GM12878 (cell line): Measurements from ENCODE around the gene CYP8B1. TPM values are rescaled to one million over a fixed set of nuclear protein-coding genes. Genes with fewer than 3 reads are reported as not detected.

Source experiments
- ATAC-seq: fragments of 200-7000 bp; cut with Tn5 transposase; 3 replicates; pipeline ENCODE4 v1.9.1; 2020; ENCODE audit warnings: mild to moderate bottlenecking, moderate library complexity
- BruUV-seq: library from RNA; stranded (reverse); fragments of 400-500 nt; replicated peaks from 2 replicates; lab custom pipeline; 2021; lab: Mats Ljungman, UMichigan
- CTCF ChIA-PET: fragments of 300-600 bp; sonication (Branson Sonifier 250); formaldehyde crosslinking; extraction: SDS; loops from one replicate; lab custom pipeline; 2021; ENCODE audit warnings: inconsistent platforms; lab: Yijun Ruan, JAX
- POLR2A ChIA-PET: fragments of 350-600 bp; formaldehyde crosslinking; extraction: SDS; loops from one replicate; lab custom pipeline; 2021; ENCODE audit warnings: inconsistent platforms; lab: Charles Lee
- RAD21 ChIA-PET: fragments of 300-600 bp; sonication (Branson Sonifier 250); formaldehyde crosslinking; loops from one replicate; lab custom pipeline; 2023; ENCODE audit warnings: antibody characterized with exemption; ENCODE audit not compliant: unreplicated experiment; lab: Charles Lee
- SMC1A ChIA-PET: fragments of 300-600 bp; sonication (Branson Sonifier 250); formaldehyde crosslinking; loops from one replicate; lab custom pipeline; 2023; ENCODE audit not compliant: unreplicated experiment, uncharacterized antibody; lab: Charles Lee
- DNase-seq: peaks from one replicate; pipeline ENCODE4 v3.0.0-alpha.2; 2011; ENCODE audit warnings: low read depth, low spot score
- FAIRE-seq: peaks from 3 replicates; lab custom pipeline; 2011; peaks lifted over from hg19 to GRCh38; lab: Jason Lieb, UNC
- H2AFZ ChIP-seq: 2 replicates; pipeline ENCODE4 v1.6.0; 2011; ENCODE audit warnings: low read depth, low read length, control low read depth; ENCODE audit not compliant: control insufficient read depth
- H3K27ac ChIP-seq: 2 replicates; pipeline ENCODE4 v1.5.1; 2011; ENCODE audit warnings: control low read depth; ENCODE audit not compliant: control insufficient read depth, insufficient read depth
- H3K27me3 ChIP-seq, 2 experiments: replicated peaks in 1 of 2; 2 replicates each; pipeline versions ENCODE4 v1.6.0 to v1.6.1; 2011; ENCODE audit warnings: low read length in 1 of 2; ENCODE audit not compliant: control insufficient read depth in 2 of 2, insufficient read depth in 2 of 2
- H3K36me3 ChIP-seq, 2 experiments: 2 replicates each; pipeline ENCODE4 v1.5.1; 2011; ENCODE audit warnings: low read length in 1 of 2; ENCODE audit not compliant: control insufficient read depth in 2 of 2, insufficient read depth in 2 of 2
- H3K4me1 ChIP-seq: 2 replicates; pipeline ENCODE4 v1.6.1; 2011; ENCODE audit warnings: mild to moderate bottlenecking, low read length, moderate library complexity, mixed read lengths; ENCODE audit not compliant: control insufficient read depth, insufficient read depth
- H3K4me2 ChIP-seq: 2 replicates; pipeline ENCODE4 v1.6.0; 2011; ENCODE audit warnings: control low read depth; ENCODE audit not compliant: control insufficient read depth, insufficient read depth
- H3K4me3 ChIP-seq: fragments of 200-600 bp; sonication (generic); 2 replicates; pipeline ENCODE4 v1.5.1; 2016
- H3K79me2 ChIP-seq: 2 replicates; pipeline ENCODE4 v1.6.0; 2011; ENCODE audit warnings: low read length; ENCODE audit not compliant: control insufficient read depth, insufficient read depth
- H3K9ac ChIP-seq: 2 replicates; pipeline ENCODE4 v1.8.0; 2011; ENCODE audit warnings: low read length, control low read depth, mixed read lengths; ENCODE audit not compliant: control insufficient read depth, insufficient read depth
- H3K9me3 ChIP-seq: replicated peaks from 3 replicates; pipeline ENCODE4 v1.5.1; 2011; ENCODE audit warnings: mild to moderate bottlenecking, low read length; ENCODE audit not compliant: control insufficient read depth, insufficient read depth
- H4K20me1 ChIP-seq: 2 replicates; pipeline ENCODE4 v1.6.0; 2011; ENCODE audit not compliant: control insufficient read depth, insufficient read depth
- BHLHE40 ChIP-seq, 2 experiments: fragments of 450-650 bp in 1 of 2; IDR thresholded peaks; 2 replicates each; pipeline ENCODE4 v1.6.1; 2011 to 2017; ENCODE audit warnings: low read depth in 2 of 2, borderline replicate concordance in 1 of 2, improper control_type of control experiment in 1 of 2, low read length in 1 of 2, mild to moderate bottlenecking in 1 of 2
- CBX5 ChIP-seq: sonication (generic); IDR thresholded peaks from 2 replicates; pipeline ENCODE4 v1.6.1; 2016; ENCODE audit warnings: low read depth, moderate library complexity, mild to moderate bottlenecking, inconsistent platforms
- E2F8 ChIP-seq: fragments of 450-650 bp; IDR thresholded peaks from 2 replicates; pipeline ENCODE4 v1.6.1; 2018; ENCODE audit warnings: mild to moderate bottlenecking, low read depth, moderate library complexity; ENCODE audit not compliant: partially characterized antibody
- HDAC6 ChIP-seq: fragments of 200-600 bp; sonication (generic); IDR thresholded peaks from one replicate; pipeline ENCODE4 v1.8.0; 2017; ENCODE audit warnings: antibody characterized with exemption; ENCODE audit not compliant: unreplicated experiment
- JUND ChIP-seq: IDR thresholded peaks from 2 replicates; pipeline ENCODE4 v1.6.1; 2012; ENCODE audit warnings: low read depth, mild to moderate bottlenecking, low read length, improper control_type of control experiment, moderate library complexity
- MEF2B ChIP-seq: fragments of 450-650 bp; IDR thresholded peaks from 2 replicates; pipeline ENCODE4 v1.6.1; 2018; ENCODE audit warnings: mild to moderate bottlenecking, moderate library complexity; ENCODE audit not compliant: partially characterized antibody, poor library complexity, severe bottlenecking
- MLLT1 ChIP-seq: fragments of 450-650 bp; IDR thresholded peaks from 2 replicates; pipeline ENCODE4 v1.6.1; 2016; ENCODE audit warnings: mild to moderate bottlenecking
- NBN ChIP-seq: fragments of 450-650 bp; IDR thresholded peaks from 2 replicates; pipeline ENCODE4 v1.6.1; 2016
- NFYB ChIP-seq: IDR thresholded peaks from 2 replicates; pipeline ENCODE4 v1.6.1; 2011; ENCODE audit warnings: low read depth, mild to moderate bottlenecking, low read length, improper control_type of control experiment, moderate library complexity; ENCODE audit not compliant: insufficient read depth
- POLR2AphosphoS2 ChIP-seq: IDR thresholded peaks from 2 replicates; pipeline ENCODE4 v1.6.1; 2011; ENCODE audit warnings: low read depth, mild to moderate bottlenecking, low read length, improper control_type of control experiment, moderate library complexity
- SIN3A ChIP-seq: IDR thresholded peaks from 2 replicates; pipeline ENCODE4 v1.6.1; 2012; ENCODE audit warnings: low read depth, low read length, improper control_type of control experiment
- SMAD5 ChIP-seq: IDR thresholded peaks from 2 replicates; pipeline ENCODE4 v1.6.1; 2016; ENCODE audit warnings: antibody characterized with exemption, low read depth
- SRF ChIP-seq, 2 experiments: IDR thresholded peaks; 2 replicates each; pipeline ENCODE4 v1.6.1; 2011; ENCODE audit warnings: low read depth in 2 of 2, low read length in 2 of 2, mild to moderate bottlenecking in 1 of 2, moderate library complexity in 1 of 2
- in situ Hi-C: fragments of 300-500 bp; cut with MboI; formaldehyde crosslinking; loops from 9 replicates; pipeline ENCODE4 v1.14.3; 2018; ENCODE audit warnings: mixed read lengths
- intact Hi-C: fragments of 100-400 bp; cut with micrococcal nuclease; formaldehyde crosslinking; loops from one replicate; pipeline ENCODE4 v1.14.2; 2022; ENCODE audit not compliant: unreplicated experiment
- polyA plus RNA-seq, 11 experiments: library from polyadenylated mRNA; depleted of rRNA in 4 of 11; unstranded in 6 of 11; stranded (reverse) in 5 of 11; fragments of >200 nt; fragmentation: Nextera tagmentation in 4 of 11; fragmentation: Illumina TruSeq in 1 of 11; extraction: Ambion mirVana in 4 of 11; extraction: Trizol in 1 of 11; gene quantifications; 1 replicate in 1 of 11; 2 replicates in 10 of 11; pipeline versions ENCODE4 v1.2.1 to v1.2.3, GENCODE V29; 2011 to 2016; ENCODE audit warnings: inconsistent platforms in 2 of 11, missing spikeins in 2 of 11, low read depth in 1 of 11
- total RNA-seq, 4 experiments: library from RNA; depleted of rRNA in 3 of 4; stranded (reverse); fragments of >200 nt in 3 of 4; fragmentation: Illumina TruSeq in 1 of 4; extraction: Trizol in 1 of 4; gene quantifications; 2 replicates each; pipeline versions ENCODE4 v1.2.1 to v1.2.3, GENCODE V29; 2013 to 2021
- TF ChIP-seq, protein P1 (sequence below): IDR thresholded peaks from 2 replicates; pipeline ENCODE4 v1.6.1; 2011; ENCODE audit warnings: low read depth, low read length, improper control_type of control experiment, borderline replicate concordance
- TF ChIP-seq, protein P2 (sequence below): IDR thresholded peaks from 2 replicates; pipeline ENCODE4 v1.6.1; 2011; ENCODE audit warnings: borderline replicate concordance, low read depth, mild to moderate bottlenecking, moderate library complexity, mixed read lengths, low read length; ENCODE audit not compliant: insufficient read depth; ENCODE audit errors: extremely low read length

CYP8B1 gene
- total and polyA plus RNA-seq, 10 of the 15 experiments (the other 5 are each of a cell fraction or from before 2014, with no cell fraction given): 0.08 TPM; not detected in 9

DNA sequence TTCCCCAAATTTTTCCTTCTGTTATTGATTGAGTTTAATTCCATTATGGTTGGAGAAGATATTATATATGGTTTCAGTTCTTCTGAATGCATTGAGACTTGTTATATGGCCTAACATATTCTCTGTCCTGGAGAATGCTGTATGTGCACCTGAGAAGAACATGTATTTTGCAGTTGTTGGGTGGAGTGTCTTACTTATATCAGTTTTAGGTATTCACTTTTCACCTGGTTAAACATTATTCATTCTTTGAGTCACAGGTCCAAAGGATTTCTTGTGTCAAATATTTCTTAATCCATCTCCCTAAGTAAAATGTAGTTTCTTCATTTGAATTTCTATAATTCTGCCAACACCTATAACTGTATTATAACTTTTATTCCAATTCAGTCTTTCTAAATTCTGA is 48.7 kb downstream of the CYP8B1 start:
- Histone ChIP-seq H3K9ac (no peak overlapping the region), H3K27me3 (no peaks in the 10 kb centered on the region), H4K20me1 (no peaks in the 10 kb centered on the region), H3K36me3 (no peaks in the 10 kb centered on the region), H2AFZ (no peak overlapping the region), H3K79me2 (no peaks in the 10 kb centered on the region), H3K27ac (no peak overlapping the region), H3K9me3 (no peaks in the 10 kb centered on the region), H3K4me2 (no peak overlapping the region), H3K4me3 (no peak overlapping the region), H3K4me1 (no peaks in the 10 kb centered on the region)
- TF ChIP-seq SMAD5 (no peak), SRF (IDR thresholded peaks at IDR 0.05; ENCODE audit: low read depth in 2 of 2, low read length in 2 of 2) (no peak), NFYB (no peak), BHLHE40 (IDR thresholded peaks at IDR 0.05; ENCODE audit: borderline replicate concordance in 1 of 2, low read depth in 2 of 2, low read length in 1 of 2) (no peak), POLR2AphosphoS2 (no peak), CBX5 (no peak), E2F8 (no peak), HDAC6 (no peak), SIN3A (no peak), MLLT1 (no peak), NBN (no peak), JUND (no peak), MEF2B (no peak)
- TF ChIP-seq, protein P1, sequence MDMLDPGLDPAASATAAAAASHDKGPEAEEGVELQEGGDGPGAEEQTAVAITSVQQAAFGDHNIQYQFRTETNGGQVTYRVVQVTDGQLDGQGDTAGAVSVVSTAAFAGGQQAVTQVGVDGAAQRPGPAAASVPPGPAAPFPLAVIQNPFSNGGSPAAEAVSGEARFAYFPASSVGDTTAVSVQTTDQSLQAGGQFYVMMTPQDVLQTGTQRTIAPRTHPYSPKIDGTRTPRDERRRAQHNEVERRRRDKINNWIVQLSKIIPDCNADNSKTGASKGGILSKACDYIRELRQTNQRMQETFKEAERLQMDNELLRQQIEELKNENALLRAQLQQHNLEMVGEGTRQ: no peak
- TF ChIP-seq, protein P2, sequence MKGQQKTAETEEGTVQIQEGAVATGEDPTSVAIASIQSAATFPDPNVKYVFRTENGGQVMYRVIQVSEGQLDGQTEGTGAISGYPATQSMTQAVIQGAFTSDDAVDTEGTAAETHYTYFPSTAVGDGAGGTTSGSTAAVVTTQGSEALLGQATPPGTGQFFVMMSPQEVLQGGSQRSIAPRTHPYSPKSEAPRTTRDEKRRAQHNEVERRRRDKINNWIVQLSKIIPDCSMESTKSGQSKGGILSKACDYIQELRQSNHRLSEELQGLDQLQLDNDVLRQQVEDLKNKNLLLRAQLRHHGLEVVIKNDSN: no peak
- in situ Hi-C loops (no loop called here), intact Hi-C loops (no loop called here)
- ATAC-seq (no peak), DNase-seq (no peak), FAIRE-seq (no peak)
- SMC1A ChIA-PET: no interaction called here
- no TSS peak for BruUV-seq
- POLR2A ChIA-PET: no interaction called here
- CTCF ChIA-PET: no interaction called here
- RAD21 ChIA-PET: no interaction called here
